Stimulated activated CD8-positive, alpha-beta memory T cell treated with anti-CD3 and anti-CD28 coated beads, Interleukin-15, amount 100 ng/mL, for 4 hours (primary cell): ENCODE results near the gene KRTAP10-3.

Source experiments
- DNase-seq, 2 donors: peaks; one replicate each; pipeline ENCODE4 v3.0.0-alpha.2; 2020; ENCODE audit warnings: low read depth in 2 of 2

KRTAP10-3 gene

GRCh38 chr21:44549525-44550211 lies 8.9 kb downstream of the KRTAP10-3 start:
- DNase-seq = no peak

GRCh38 chr21:44548922-44549321 lies 9.7 kb downstream of the KRTAP10-3 start:
- DNase-seq = no peak

- DNase-seq = no peak
These were observed 10.2 kb downstream of the KRTAP10-3 start for GRCh38 chr21:44548381-44548780.

GRCh38 chr21:44547656-44548331 lies 10.8 kb downstream of the KRTAP10-3 start:
- DNase-seq = no peak

- DNase-seq = no peak
These were observed 14.0 kb downstream of the KRTAP10-3 start for GRCh38 chr21:44544566-44544965.

GRCh38 chr21:44542716-44543115 lies 15.9 kb downstream of the KRTAP10-3 start:
- no peak for DNase-seq

- no peak for DNase-seq
These were observed 17.8 kb downstream of the KRTAP10-3 start for GRCh38 chr21:44540741-44541288.

GRCh38 chr21:44539991-44540666 lies 18.5 kb downstream of the KRTAP10-3 start, which contains the start of gene KRTAP10-1:
KRTAP10-1 (minus strand) TSS chr21:44540195; CDS start chr21:44540150, 45 bp downstream.
- DNase-seq = no peak

GRCh38 chr21:44539046-44539445 lies 19.5 kb downstream of the KRTAP10-3 start:
- DNase-seq = no peak

- DNase-seq = no peak
These were observed 20.4 kb downstream of the KRTAP10-3 start for GRCh38 chr21:44537930-44538911.

- DNase-seq = no peak
These were observed 22.6 kb downstream of the KRTAP10-3 start for GRCh38 chr21:44535963-44536362.

- no peak for DNase-seq
These were observed 23.9 kb downstream of the KRTAP10-3 start for GRCh38 chr21:44534688-44535087.

- no peak for DNase-seq
These were observed 24.5 kb downstream of the KRTAP10-3 start for GRCh38 chr21:44533891-44534627.

GRCh38 chr21:44533121-44533890 lies 25.3 kb downstream of the KRTAP10-3 start:
- no peak for DNase-seq

GRCh38 chr21:44532712-44533111 lies 25.9 kb downstream of the KRTAP10-3 start:
- no peak for DNase-seq

- no peak for DNase-seq
These were observed 26.7 kb downstream of the KRTAP10-3 start for GRCh38 chr21:44531606-44532564.

- DNase-seq = no peak
These were observed 27.5 kb downstream of the KRTAP10-3 start for GRCh38 chr21:44530903-44531605.
